Subcutaneous adipose tissue (tissue), 4 donors: Measurements from ENCODE around the gene ADORA1. TPM values are rescaled to one million over a fixed set of nuclear protein-coding genes. Genes with fewer than 3 reads are reported as not detected.

Experiments used
- CTCF ChIP-seq: fragments of 450-650 bp; IDR thresholded peaks from one replicate; pipeline ENCODE4 v1.5.1; 2016; ENCODE audit warnings: low read depth, mild to moderate bottlenecking, control low read depth, antibody characterized with exemption, moderate library complexity
- total RNA-seq, 4 donors: library from RNA; depleted of rRNA; stranded (reverse); fragments of >200 nt; gene quantifications; one replicate each; pipeline ENCODE4 v1.1.0, GENCODE V29; 2016

ADORA1 gene
- total RNA-seq, 4 donors from 2014 or later: 0.33 to 8.3 (median 0.90) TPM

GRCh38 chr1:203138066-203138465 is 10.5 kb downstream of the ADORA1 start:
- TF ChIP-seq CTCF: no peak

DNA sequence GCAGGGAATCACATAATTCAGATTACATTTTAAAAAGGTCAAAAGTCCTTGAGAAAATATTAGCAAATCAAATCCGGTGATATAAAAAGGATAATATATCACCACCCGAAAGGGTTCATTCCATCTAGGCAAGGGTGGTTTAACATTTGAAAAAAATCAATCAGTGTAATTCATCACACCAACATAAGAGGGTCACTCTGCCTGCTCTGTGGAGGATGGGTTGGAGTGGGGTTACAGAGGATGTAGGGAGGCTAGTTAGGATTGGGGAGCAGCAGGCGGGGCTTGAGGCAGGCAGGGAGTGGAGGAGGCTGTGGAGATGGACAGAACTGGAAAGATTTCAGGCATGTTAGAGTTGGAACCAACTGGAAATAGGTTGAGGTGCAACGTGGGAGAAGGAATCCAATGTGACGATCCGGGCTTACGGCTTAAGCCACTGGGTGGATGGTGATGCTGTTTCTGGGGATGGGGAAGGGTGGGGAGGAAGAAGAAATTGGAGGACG is 12.5 kb downstream of the ADORA1 start:
- no peak for TF ChIP-seq CTCF

GRCh38 chr1:203140743-203141520 is 13.4 kb downstream of the ADORA1 start:
- no peak for TF ChIP-seq CTCF

DNA sequence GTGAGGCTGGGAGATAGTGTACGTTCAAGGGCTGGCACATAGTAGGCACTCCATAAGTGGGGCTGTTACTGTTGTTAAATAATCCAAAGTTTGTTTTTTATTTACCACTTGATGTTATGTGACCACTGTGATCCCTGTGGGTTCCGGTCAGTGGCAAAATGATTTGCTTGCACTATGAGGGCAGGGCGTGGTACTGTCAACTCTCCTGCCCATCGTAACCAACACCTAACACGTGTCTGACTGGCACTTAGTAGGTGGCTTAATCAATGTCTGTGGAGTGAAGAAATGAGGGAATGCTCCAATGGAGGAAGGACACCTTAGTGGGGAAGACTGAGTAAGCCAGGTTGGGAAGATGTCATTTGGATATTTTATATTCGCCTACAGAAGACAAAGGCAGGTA is 14.6 kb downstream of the ADORA1 start:
- TF ChIP-seq CTCF: no peak

GRCh38 chr1:203142684-203143408 is 15.3 kb downstream of the ADORA1 start:
- TF ChIP-seq CTCF: no peak

DNA sequence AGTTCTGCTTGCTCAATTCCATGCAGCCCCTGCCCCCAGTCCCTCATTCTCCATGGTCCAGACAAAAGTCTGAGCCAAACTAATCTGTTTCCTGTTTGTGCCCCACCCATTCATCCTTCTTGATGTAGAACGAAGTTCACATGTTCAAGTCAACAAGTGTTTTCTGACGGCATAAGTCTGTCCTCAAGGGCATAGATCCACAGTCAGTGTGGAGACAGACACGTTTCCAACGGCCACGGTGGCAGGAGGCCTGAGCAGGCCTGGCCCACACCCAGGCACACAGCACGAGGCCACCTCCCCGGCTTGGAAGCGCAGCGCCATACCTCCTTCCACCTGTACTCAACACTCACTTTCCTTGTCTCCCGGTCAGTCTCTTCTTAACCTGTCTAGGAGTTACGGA is 16.1 kb downstream of the ADORA1 start:
- TF ChIP-seq CTCF: no peak

GRCh38 chr1:203144661-203145060 is 17.1 kb downstream of the ADORA1 start:
- TF ChIP-seq CTCF: no peak
